T-helper 1 cell treated with Interleukin-12 subunit alpha and Interleukin-12 subunit beta and Interleukin-4 antibody, amounts not matched to agents 30 ng/mL and 1 ng/mL, for 36 hours (primary cell): ENCODE data around the gene TUB. TPM values are rescaled to one million over a fixed set of nuclear protein-coding genes. Genes with fewer than 3 reads are reported as not detected.

Experiments used
- intact Hi-C: fragments of 100-400 bp; cut with micrococcal nuclease; formaldehyde crosslinking; loops from one replicate; pipeline ENCODE4 v1.15.1; 2024
- total RNA-seq: library from RNA; stranded (reverse); gene quantifications from 2 replicates; pipeline ENCODE4 v1.2.3, GENCODE V29; 2022

Gene TUB
- total RNA-seq, 1 donor from 2014 or later, result 0.05 TPM

GRCh38 chr11:8089791-8090510 lies 8.9 kb downstream of the TUB start:
- intact Hi-C loops, result no loop called here

DNA sequence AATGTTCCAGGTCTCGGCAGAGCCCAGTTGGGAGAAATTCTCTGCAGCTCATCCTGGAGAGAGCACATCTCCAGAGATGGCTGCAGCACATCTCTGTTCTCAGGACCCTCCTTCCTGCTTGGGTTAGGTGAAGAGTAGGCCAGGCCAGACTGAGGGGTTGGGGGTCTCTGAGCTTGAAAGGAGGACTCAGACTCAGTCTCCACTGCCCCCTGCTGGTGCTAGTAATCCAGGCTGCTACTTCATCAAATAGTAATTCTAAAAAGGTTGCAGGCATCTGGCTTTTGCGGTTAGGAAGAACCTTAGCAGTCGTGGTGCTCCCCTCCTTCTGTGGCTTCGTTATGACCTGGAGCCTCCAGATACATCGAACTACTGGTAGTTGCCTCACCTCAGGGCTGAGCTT lies 9.7 kb downstream of the TUB start:
- intact Hi-C loops, result no loop called here

DNA sequence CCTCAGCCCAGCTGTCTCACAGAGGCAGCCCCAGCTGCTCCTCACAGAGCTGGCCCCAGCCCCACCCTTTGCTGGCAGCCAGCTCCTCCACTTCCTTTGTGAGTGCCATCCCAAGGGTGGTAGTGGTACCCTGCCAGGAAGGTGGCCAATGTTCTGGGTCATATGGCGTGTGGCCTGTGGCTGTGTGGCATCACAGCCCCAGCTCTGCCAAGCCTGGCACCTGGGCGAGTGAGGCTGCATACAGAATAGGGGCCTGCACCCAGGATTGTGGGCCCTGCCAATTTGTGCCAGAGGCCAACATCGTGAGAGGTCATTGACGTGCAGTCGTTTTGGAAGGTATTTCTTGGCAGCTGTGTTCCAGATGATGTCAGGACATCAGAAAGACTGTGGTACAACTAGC lies 10.7 kb downstream of the TUB start:
- intact Hi-C loops, result loop anchor here (1.0 kb wide), 1 partner anchor 85 kb away; no protein-coding TSS in a partner anchor

GRCh38 chr11:8092587-8093424 lies 11.8 kb downstream of the TUB start:
- intact Hi-C loops, result loop anchor here (1.0 kb wide), 1 partner anchor 87 kb away; no protein-coding TSS in a partner anchor

DNA sequence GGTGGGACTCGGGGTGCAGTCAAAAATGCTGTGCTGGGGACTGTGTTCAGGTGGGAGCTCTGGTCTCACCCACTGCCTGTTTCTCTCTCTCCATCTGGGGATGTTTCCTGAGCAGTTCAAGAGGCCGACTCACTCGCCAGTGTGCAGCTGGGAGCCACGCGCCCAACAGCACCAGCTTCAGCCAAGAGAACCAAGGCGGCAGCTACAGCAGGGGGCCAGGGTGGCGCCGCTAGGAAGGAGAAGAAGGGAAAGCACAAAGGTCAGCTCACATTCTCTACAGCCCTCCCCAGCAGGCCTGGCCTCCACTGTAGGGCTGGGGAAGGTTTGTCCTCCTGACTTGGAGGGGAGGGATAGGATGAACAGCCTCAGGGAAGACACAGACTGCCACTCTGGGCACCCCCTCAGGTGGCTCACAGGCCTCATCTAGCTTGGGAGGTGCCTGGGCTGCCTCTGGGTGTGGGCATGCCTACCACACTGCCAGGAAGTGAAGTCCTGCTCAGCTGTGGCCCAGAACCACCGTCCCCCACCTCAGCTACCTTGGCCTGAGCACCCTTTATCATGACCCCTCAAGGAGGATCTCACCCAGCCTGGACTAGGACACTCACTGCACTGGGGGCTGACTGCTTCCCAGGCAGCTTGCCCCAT lies 13.0 kb downstream of the TUB start:
- intact Hi-C loops, result no loop called here

DNA sequence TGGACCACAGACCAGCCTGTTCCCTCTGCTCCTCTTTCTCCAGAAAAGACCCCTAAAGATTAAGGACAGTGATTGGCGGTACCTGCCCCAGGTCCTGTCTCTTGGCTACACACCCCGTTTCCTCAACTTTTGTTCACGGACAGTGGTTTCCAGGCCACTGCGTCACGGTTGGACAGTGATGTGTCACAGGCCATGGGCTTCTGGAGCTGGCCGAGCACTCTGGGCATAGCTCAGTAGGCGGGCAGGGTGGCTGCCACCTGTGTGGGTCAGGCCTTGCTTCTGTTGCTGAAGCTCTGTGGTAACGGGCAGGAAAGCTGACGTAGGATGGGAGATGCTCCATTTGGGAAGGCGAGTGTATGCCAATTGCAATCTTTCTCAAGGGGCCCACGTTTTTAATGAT lies 13.6 kb downstream of the TUB start:
- intact Hi-C loops, result no loop called here

DNA sequence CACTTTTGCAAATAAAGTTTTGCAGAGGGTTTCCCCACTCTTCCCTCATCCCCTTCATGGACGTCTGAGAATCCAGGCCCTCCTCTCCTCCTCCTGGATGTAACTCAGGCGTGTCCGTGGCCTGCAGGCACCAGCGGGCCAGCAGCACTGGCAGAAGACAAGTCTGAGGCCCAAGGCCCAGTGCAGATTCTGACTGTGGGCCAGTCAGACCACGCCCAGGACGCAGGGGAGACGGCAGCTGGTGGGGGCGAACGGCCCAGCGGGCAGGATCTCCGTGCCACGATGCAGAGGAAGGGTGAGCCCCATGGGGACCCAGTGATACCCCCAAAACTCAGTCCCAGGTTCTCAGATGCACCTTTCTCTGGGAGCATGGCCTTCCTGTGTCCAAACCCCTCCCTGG lies 14.4 kb downstream of the TUB start:
- intact Hi-C loops, result no loop called here

DNA sequence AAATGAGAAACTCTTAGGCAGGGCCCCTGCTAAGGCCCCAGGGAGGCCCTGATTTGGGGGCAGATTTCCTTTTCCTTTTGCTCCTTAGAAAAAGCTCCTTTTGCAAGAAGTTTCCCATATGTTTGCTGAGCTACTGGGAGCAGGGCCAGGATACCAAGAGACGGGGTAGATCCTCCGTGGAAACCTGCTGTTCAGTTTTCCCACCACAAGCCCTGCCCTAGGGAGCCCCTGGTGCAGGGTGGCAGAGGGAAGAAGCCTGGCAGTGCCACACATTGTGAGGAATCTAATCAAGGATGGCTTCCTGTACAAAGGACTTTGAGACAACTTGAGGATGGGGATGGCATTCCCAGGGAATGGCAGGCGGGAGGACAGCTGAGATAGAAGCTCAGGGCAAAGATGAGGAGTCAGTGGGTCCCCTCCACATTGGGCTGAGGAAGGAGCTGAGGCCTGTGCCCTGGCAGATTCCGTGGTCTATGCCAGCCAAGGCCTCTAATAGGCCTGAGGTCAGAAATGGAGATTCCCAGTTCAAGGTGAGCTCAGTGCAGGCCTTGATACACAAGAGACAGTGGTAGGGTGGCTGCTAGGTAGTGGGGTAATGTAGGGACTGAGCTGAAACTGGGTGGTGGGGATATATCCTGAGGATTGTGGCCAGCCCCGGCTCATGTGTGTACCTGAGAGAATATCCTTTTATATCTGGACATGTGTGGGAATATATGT lies 15.0 kb downstream of the TUB start:
- intact Hi-C loops, result no loop called here

- intact Hi-C loops, result no loop called here
Observed at GRCh38 chr11:8096575-8096974, 15.6 kb downstream of the TUB start.

GRCh38 chr11:8097062-8097461 lies 16.1 kb downstream of the TUB start:
- intact Hi-C loops, result no loop called here

DNA sequence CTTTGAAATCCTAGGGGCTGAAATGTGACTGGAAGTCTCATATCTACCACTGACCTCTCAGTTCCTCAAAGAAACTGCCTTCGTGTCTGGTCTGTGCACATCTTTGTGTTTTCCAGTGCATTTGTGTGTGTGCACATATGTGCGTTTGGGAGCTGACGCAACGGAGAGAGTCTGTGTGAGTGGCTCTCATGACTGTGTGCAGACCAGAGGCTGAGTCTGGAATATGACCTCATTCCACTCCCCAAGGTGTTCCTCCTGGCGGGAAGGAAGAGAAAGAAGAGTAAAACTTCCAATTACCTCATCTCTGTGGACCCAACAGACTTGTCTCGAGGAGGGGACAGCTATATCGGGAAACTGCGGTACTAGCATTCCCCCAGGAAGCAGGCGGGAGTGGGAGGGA lies 16.5 kb downstream of the TUB start:
- intact Hi-C loops, result no loop called here

- intact Hi-C loops, result loop anchor here (2.0 kb wide), 2 partner anchors 403 to 999 kb away; no protein-coding TSS in a partner anchor
Observed at GRCh38 chr11:8097926-8098325, 16.9 kb downstream of the TUB start.

- intact Hi-C loops, result loop anchor here (2.0 kb wide), 2 partner anchors 404 to 1000 kb away; no protein-coding TSS in a partner anchor
Observed at GRCh38 chr11:8098361-8098760, 17.4 kb downstream of the TUB start.

DNA sequence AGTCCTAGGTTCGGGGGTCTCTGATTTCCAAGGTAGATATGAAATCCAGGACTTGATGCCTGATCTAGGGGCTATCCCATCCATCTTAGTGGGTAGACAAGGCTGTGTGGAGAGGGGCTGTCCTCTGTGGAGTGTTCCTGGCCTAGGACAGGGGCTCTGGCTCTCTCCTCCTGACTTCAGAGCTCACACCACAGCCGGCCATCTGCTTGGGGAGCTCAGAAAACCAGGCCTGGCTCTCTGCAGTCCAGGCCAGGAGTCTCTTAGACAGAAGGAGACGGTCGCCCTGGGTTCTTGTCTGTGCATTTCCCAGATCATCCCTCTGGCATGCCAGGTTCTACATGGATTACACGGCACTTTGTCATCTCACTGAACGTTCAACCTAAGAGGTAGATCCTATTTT lies 17.9 kb downstream of the TUB start:
- intact Hi-C loops, result loop anchor here (1.0 to 2.0 kb wide), 5 partner anchors 66 to 1000 kb away; no protein-coding TSS in a partner anchor

- intact Hi-C loops, result loop anchor here (1.0 to 2.0 kb wide), 5 partner anchors 66 to 1001 kb away; no protein-coding TSS in a partner anchor
Observed at GRCh38 chr11:8099291-8099899, 18.4 kb downstream of the TUB start.

- intact Hi-C loops, result no loop called here
Observed at GRCh38 chr11:8100158-8100557, 19.1 kb downstream of the TUB start.

GRCh38 chr11:8100605-8101004 lies 19.6 kb downstream of the TUB start:
- intact Hi-C loops, result no loop called here

DNA sequence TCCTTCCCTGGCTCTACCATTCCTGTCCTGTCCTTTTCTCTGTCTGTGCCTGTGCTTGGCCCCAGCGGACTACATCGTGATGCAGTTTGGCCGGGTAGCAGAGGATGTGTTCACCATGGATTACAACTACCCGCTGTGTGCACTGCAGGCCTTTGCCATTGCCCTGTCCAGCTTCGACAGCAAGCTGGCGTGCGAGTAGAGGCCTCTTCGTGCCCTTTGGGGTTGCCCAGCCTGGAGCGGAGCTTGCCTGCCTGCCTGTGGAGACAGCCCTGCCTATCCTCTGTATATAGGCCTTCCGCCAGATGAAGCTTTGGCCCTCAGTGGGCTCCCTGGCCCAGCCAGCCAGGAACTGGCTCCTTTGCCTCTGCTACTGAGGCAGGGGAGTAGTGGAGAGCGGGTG lies 20.4 kb downstream of the TUB start:
- intact Hi-C loops, result no loop called here

GRCh38 chr11:8102296-8102915 lies 21.4 kb downstream of the TUB start:
- intact Hi-C loops, result no loop called here

- intact Hi-C loops, result no loop called here
Observed at GRCh38 chr11:8102965-8103364, 22.0 kb downstream of the TUB start.
